Fibroblast of lung (primary cell): ENCODE results near the gene MYOM1.

Experiments used
- EZH2 ChIP-seq: IDR thresholded peaks from 2 replicates; pipeline ENCODE4 v1.5.1; 2012; ENCODE audit warnings: low read length, control low read depth, mild to moderate bottlenecking; ENCODE audit errors: missing control alignments
- TF ChIP-seq, protein P1 (sequence below), 2 donors: IDR thresholded peaks in 1 of 2; conservative IDR thresholded peaks in 1 of 2; 1 replicate in 1 of 2; 2 replicates in 1 of 2; pipeline ENCODE4 v1.5.1; 2011 to 2012; ENCODE audit warnings: low read length in 2 of 2, control low read depth in 1 of 2, inconsistent platforms in 1 of 2, low read depth in 1 of 2, mild to moderate bottlenecking in 1 of 2

- TF ChIP-seq, protein P1, sequence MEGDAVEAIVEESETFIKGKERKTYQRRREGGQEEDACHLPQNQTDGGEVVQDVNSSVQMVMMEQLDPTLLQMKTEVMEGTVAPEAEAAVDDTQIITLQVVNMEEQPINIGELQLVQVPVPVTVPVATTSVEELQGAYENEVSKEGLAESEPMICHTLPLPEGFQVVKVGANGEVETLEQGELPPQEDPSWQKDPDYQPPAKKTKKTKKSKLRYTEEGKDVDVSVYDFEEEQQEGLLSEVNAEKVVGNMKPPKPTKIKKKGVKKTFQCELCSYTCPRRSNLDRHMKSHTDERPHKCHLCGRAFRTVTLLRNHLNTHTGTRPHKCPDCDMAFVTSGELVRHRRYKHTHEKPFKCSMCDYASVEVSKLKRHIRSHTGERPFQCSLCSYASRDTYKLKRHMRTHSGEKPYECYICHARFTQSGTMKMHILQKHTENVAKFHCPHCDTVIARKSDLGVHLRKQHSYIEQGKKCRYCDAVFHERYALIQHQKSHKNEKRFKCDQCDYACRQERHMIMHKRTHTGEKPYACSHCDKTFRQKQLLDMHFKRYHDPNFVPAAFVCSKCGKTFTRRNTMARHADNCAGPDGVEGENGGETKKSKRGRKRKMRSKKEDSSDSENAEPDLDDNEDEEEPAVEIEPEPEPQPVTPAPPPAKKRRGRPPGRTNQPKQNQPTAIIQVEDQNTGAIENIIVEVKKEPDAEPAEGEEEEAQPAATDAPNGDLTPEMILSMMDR (conservative IDR thresholded peaks at IDR 0.05 in 1 of 2, IDR thresholded peaks at IDR 0.05 in 1 of 2; ENCODE audit: low read depth in 1 of 2, low read length in 2 of 2), result no peak
- no peak for TF ChIP-seq EZH2
Observed at GRCh38 chr18:3255611-3256165, 35.9 kb upstream of the MYOM1 start.
